NCI-H2081 (cell line): ENCODE results near the gene CFAP99.
A peak's percentile ranks its signal among the peaks of the same experiment; 100 is the strongest.

Experiments used
- DNase-seq, 2 experiments: peaks; one replicate each; lab custom pipeline; 2025; lab: John Stamatoyannopoulos, UW

Gene CFAP99

GRCh38 chr4:2470791-2471190 is 52.0 kb downstream of the CFAP99 start:
- no peak for DNase-seq

GRCh38 chr4:2472187-2472586 is 53.4 kb downstream of the CFAP99 start:
- DNase-seq: no peak

- DNase-seq: no peak
These were observed 59.5 kb downstream of the CFAP99 start for GRCh38 chr4:2478229-2478628.

- DNase-seq: no peak
These were observed 61.9 kb downstream of the CFAP99 start for GRCh38 chr4:2480649-2481048.

GRCh38 chr4:2482192-2482591 is 63.4 kb downstream of the CFAP99 start:
- no peak for DNase-seq

- DNase-seq: peak; percentile 18 to 80
These were observed 63.9 kb downstream of the CFAP99 start for GRCh38 chr4:2482693-2483092.

- DNase-seq: no peak
These were observed 64.5 kb downstream of the CFAP99 start for GRCh38 chr4:2483237-2483636.

GRCh38 chr4:2484185-2484584 is 65.4 kb downstream of the CFAP99 start:
- DNase-seq: no peak

- DNase-seq: no peak
These were observed 66.2 kb downstream of the CFAP99 start for GRCh38 chr4:2484993-2485392.

GRCh38 chr4:2485956-2486355 is 67.2 kb downstream of the CFAP99 start:
- DNase-seq: no peak

GRCh38 chr4:2486981-2487380 is 68.2 kb downstream of the CFAP99 start:
- no peak for DNase-seq

- no peak for DNase-seq
These were observed 68.9 kb downstream of the CFAP99 start for GRCh38 chr4:2487632-2488031.

GRCh38 chr4:2489081-2489805 is 70.5 kb downstream of the CFAP99 start:
- no peak for DNase-seq

GRCh38 chr4:2489841-2490552 is 71.2 kb downstream of the CFAP99 start:
- DNase-seq: no peak

- DNase-seq: no peak
These were observed 74.2 kb downstream of the CFAP99 start for GRCh38 chr4:2492970-2493369.

GRCh38 chr4:2494992-2495391 is 76.2 kb downstream of the CFAP99 start:
- no peak for DNase-seq

- DNase-seq: no peak
These were observed 78.6 kb downstream of the CFAP99 start for GRCh38 chr4:2497324-2497723.

- DNase-seq: no peak
These were observed 79.2 kb downstream of the CFAP99 start for GRCh38 chr4:2497931-2498330.

GRCh38 chr4:2500547-2500946 is 81.8 kb downstream of the CFAP99 start:
- DNase-seq: no peak

GRCh38 chr4:2501034-2501594 is 82.4 kb downstream of the CFAP99 start:
- DNase-seq: no peak

- no peak for DNase-seq
These were observed 85.1 kb downstream of the CFAP99 start for GRCh38 chr4:2503809-2504208.

- DNase-seq: no peak
These were observed 88.5 kb downstream of the CFAP99 start for GRCh38 chr4:2507259-2507658.

- DNase-seq: no peak
These were observed 89.1 kb downstream of the CFAP99 start for GRCh38 chr4:2507855-2508254.
